H1 (cell line): Measurements from ENCODE around the gene MYLK. TPM values are rescaled to one million over a fixed set of nuclear protein-coding genes. Genes with fewer than 3 reads are reported as not detected.

Source experiments
- CTCF ChIA-PET: fragments of 300-600 bp; sonication (Branson Sonifier 250); formaldehyde crosslinking; loops from one replicate; lab custom pipeline; 2021; ENCODE audit not compliant: partially characterized antibody; lab: Charles Lee
- POLR2A ChIA-PET: fragments of 300-600 bp; sonication (Branson Sonifier 250); formaldehyde crosslinking; loops from one replicate; lab custom pipeline; 2021; ENCODE audit warnings: inconsistent platforms; ENCODE audit not compliant: partially characterized antibody; lab: Charles Lee
- DNase-seq, 2 experiments: peaks; one replicate each; pipeline versions ENCODE4 v3.0.0 to v3.0.0-alpha.2; 2010 to 2022; ENCODE audit warnings: low spot score in 2 of 2, low read depth in 1 of 2, mixed read lengths in 1 of 2
- FAIRE-seq: peaks from 2 replicates; lab custom pipeline; 2011; peaks lifted over from hg19 to GRCh38; lab: Jason Lieb, UNC
- H2AFZ ChIP-seq: 2 replicates; pipeline ENCODE4 v1.8.1; 2012; ENCODE audit warnings: low read length, inconsistent platforms
- H2AK5ac ChIP-seq: 2 replicates; pipeline ENCODE4 v1.6.1; 2013; ENCODE audit warnings: low read depth, low read length
- H2BK120ac ChIP-seq: replicated peaks from 2 replicates; pipeline ENCODE3; 2013; ENCODE audit warnings: low read depth, low read length, inconsistent platforms
- H2BK12ac ChIP-seq: 2 replicates; pipeline ENCODE4 v1.6.1; 2013; ENCODE audit warnings: low read depth, low read length
- H2BK15ac ChIP-seq: 2 replicates; pipeline ENCODE4 v1.6.1; 2013; ENCODE audit warnings: low read length
- H2BK20ac ChIP-seq: 2 replicates; pipeline ENCODE4 v1.6.1; 2013; ENCODE audit warnings: low read length
- H2BK5ac ChIP-seq: 2 replicates; pipeline ENCODE4 v1.6.1; 2013; ENCODE audit warnings: low read depth, low read length
- H3K14ac ChIP-seq: 2 replicates; pipeline ENCODE4 v1.6.1; 2013; ENCODE audit warnings: inconsistent platforms; ENCODE audit not compliant: insufficient read length
- H3K18ac ChIP-seq: 2 replicates; pipeline ENCODE4 v1.6.1; 2013; ENCODE audit warnings: low read length; ENCODE audit errors: extremely low read depth
- H3K23ac ChIP-seq: 2 replicates; pipeline ENCODE4 v1.6.1; 2013; ENCODE audit warnings: inconsistent platforms; ENCODE audit not compliant: insufficient read length
- H3K23me2 ChIP-seq: 2 replicates; pipeline ENCODE4 v1.6.1; 2013; ENCODE audit warnings: low read depth, low read length
- H3K27ac ChIP-seq: 2 replicates; pipeline ENCODE4 v1.6.1; 2011; ENCODE audit warnings: low read depth, low read length, inconsistent platforms
- H3K27me3 ChIP-seq, 4 experiments: replicated peaks in 1 of 4; 1 replicate in 1 of 4; 2 replicates in 3 of 4; pipeline versions ENCODE4 v1.6.1 to v1.8.1; 2011 to 2013; ENCODE audit warnings: low read length in 3 of 4, mild to moderate bottlenecking in 3 of 4, inconsistent platforms in 2 of 4, mixed read lengths in 2 of 4, moderate library complexity in 1 of 4; ENCODE audit not compliant: control insufficient read depth in 3 of 4, insufficient read depth in 3 of 4; ENCODE audit errors: extremely low read depth in 1 of 4
- H3K36me3 ChIP-seq, 4 experiments: 2 replicates each; pipeline versions ENCODE4 v1.6.1 to v1.8.1; 2011 to 2013; ENCODE audit warnings: mild to moderate bottlenecking in 4 of 4, low read length in 3 of 4, moderate library complexity in 2 of 4, control low read depth in 1 of 4, inconsistent platforms in 1 of 4; ENCODE audit not compliant: insufficient read depth in 4 of 4, control insufficient read depth in 2 of 4
- H3K4ac ChIP-seq: replicated peaks from 2 replicates; pipeline ENCODE3; 2013; ENCODE audit warnings: low read length, low read depth, mixed read lengths, inconsistent platforms; ENCODE audit not compliant: insufficient read length
- H3K4me1 ChIP-seq, 4 experiments: replicated peaks in 1 of 4; 1 replicate in 1 of 4; 2 replicates in 3 of 4; pipeline versions ENCODE4 v1.6.1 to v1.8.1; 2011 to 2013; ENCODE audit warnings: low read length in 3 of 4, inconsistent platforms in 2 of 4, mixed read lengths in 1 of 4; ENCODE audit not compliant: insufficient read depth in 4 of 4, control insufficient read depth in 3 of 4
- H3K4me2 ChIP-seq, 2 experiments: 2 replicates each; pipeline versions ENCODE4 v1.6.1 to v1.8.1; 2011 to 2013; ENCODE audit warnings: low read depth in 2 of 2, low read length in 2 of 2, control low read depth in 1 of 2, inconsistent platforms in 1 of 2, mild to moderate bottlenecking in 1 of 2; ENCODE audit not compliant: insufficient read depth in 1 of 2
- H3K4me3 ChIP-seq, 4 experiments: fragments of 200-600, 300-600 bp in 1 of 4; sonication (generic), shearing (Covaris generic), sonication (Bioruptor Twin) in 1 of 4; 2 replicates each; pipeline versions ENCODE4 v1.5.1 to v1.8.1; 2011 to 2016; ENCODE audit warnings: low read length in 4 of 4, low read depth in 3 of 4, control low read depth in 2 of 4, inconsistent platforms in 2 of 4, mild to moderate bottlenecking in 2 of 4, mixed read lengths in 1 of 4, moderate library complexity in 1 of 4; ENCODE audit not compliant: insufficient read depth in 2 of 4; ENCODE audit errors: extremely low read depth in 1 of 4
- H3K56ac ChIP-seq: replicated peaks from 2 replicates; pipeline ENCODE3; 2013; ENCODE audit warnings: low read depth, mild to moderate bottlenecking, mixed read lengths, low read length, inconsistent platforms; ENCODE audit not compliant: insufficient read length
- H3K79me1 ChIP-seq: 2 replicates; pipeline ENCODE4 v1.6.1; 2013; ENCODE audit warnings: low read depth, low read length, control low read depth
- H3K79me2 ChIP-seq, 2 experiments: 2 replicates each; pipeline versions ENCODE4 v1.6.1 to v1.8.1; 2012 to 2013; ENCODE audit warnings: low read length in 2 of 2, mild to moderate bottlenecking in 2 of 2, inconsistent platforms in 1 of 2; ENCODE audit not compliant: insufficient read depth in 2 of 2, control insufficient read depth in 1 of 2
- H3K9ac ChIP-seq, 4 experiments: replicated peaks in 1 of 4; 1 replicate in 1 of 4; 2 replicates in 3 of 4; pipeline versions ENCODE4 v1.6.1 to v1.8.1; 2011 to 2013; ENCODE audit warnings: low read depth in 3 of 4, low read length in 3 of 4, control low read depth in 2 of 4, mild to moderate bottlenecking in 2 of 4, moderate library complexity in 2 of 4, inconsistent platforms in 1 of 4; ENCODE audit errors: extremely low read depth in 1 of 4
- H3K9me3 ChIP-seq, 2 experiments: 2 replicates each; pipeline versions ENCODE4 v1.6.1 to v1.8.1; 2012 to 2013; ENCODE audit warnings: mild to moderate bottlenecking in 2 of 2, moderate library complexity in 2 of 2, control low read depth in 1 of 2, inconsistent platforms in 1 of 2, low read depth in 1 of 2, low read length in 1 of 2, mixed read lengths in 1 of 2; ENCODE audit not compliant: insufficient read depth in 2 of 2
- H4K20me1 ChIP-seq, 2 experiments: replicated peaks in 1 of 2; 2 replicates each; pipeline versions ENCODE3 to v1.8.1; 2011 to 2013; ENCODE audit warnings: inconsistent platforms in 2 of 2, low read length in 2 of 2, mild to moderate bottlenecking in 1 of 2; ENCODE audit not compliant: insufficient read depth in 2 of 2, control insufficient read depth in 1 of 2
- H4K5ac ChIP-seq: 2 replicates; pipeline ENCODE4 v1.6.1; 2013; ENCODE audit warnings: low read length, low read depth, mixed read lengths, inconsistent platforms; ENCODE audit not compliant: insufficient read length
- H4K8ac ChIP-seq: 2 replicates; pipeline ENCODE4 v1.8.0; 2013; ENCODE audit warnings: mild to moderate bottlenecking, moderate library complexity, low read length, inconsistent platforms; ENCODE audit not compliant: insufficient read depth; ENCODE audit errors: extremely low read depth
- H4K91ac ChIP-seq: replicated peaks from 2 replicates; pipeline ENCODE3; 2013; ENCODE audit warnings: low read length, mixed read lengths, inconsistent platforms; ENCODE audit not compliant: insufficient read length
- CTBP2 ChIP-seq: IDR thresholded peaks from 2 replicates; pipeline ENCODE4 v1.7.0; 2011; ENCODE audit warnings: borderline replicate concordance, mild to moderate bottlenecking, moderate library complexity, mixed read lengths, low read length; ENCODE audit not compliant: insufficient read depth, insufficient read length
- KDM4A ChIP-seq: IDR thresholded peaks from one replicate; pipeline ENCODE4 v1.7.1; 2012; ENCODE audit warnings: low read depth, mild to moderate bottlenecking, moderate library complexity, low read length, inconsistent platforms; ENCODE audit not compliant: severe bottlenecking
- WGBS, 2 experiments: shearing (Covaris generic) in 1 of 2; methylation state at CpG; one replicate each; pipeline versions ENCODE4 v1.1.6 to v1.1.7; 2013 to 2015; ENCODE audit warnings: low lambda C conversion rate in 2 of 2, mixed read lengths in 2 of 2, inconsistent platforms in 1 of 2, low coverage in 1 of 2, missing lambda C conversion rate in 1 of 2; ENCODE audit not compliant: insufficient replicate concordance in 2 of 2, insufficient coverage in 1 of 2, insufficient read length in 1 of 2; ENCODE audit errors: extremely low coverage in 1 of 2, missing lambda C conversion rate in 1 of 2; 5-methylcytosine and 5-hydroxymethylcytosine counted together
- polyA plus RNA-seq, 7 experiments: library from polyadenylated mRNA; depleted of rRNA in 3 of 7; stranded (reverse) in 5 of 7; unstranded in 2 of 7; fragments of >200 nt in 5 of 7; fragments of 200-250 nt in 2 of 7; gene quantifications; 1 replicate in 5 of 7; 2 replicates in 1 of 7; 4 replicates in 1 of 7; pipeline versions ENCODE4 v1.2.1 to v1.2.3, GENCODE V29; 2011 to 2013; ENCODE audit warnings: missing spikeins in 2 of 7, mixed read lengths in 2 of 7
- total RNA-seq: library from RNA; stranded (reverse); fragmentation: NEBNext Ultra II Directional; extraction: Animal tissue kit (Norgen Biotek cat#: 25700); gene quantifications from 2 replicates; pipeline ENCODE4 v1.2.1, GENCODE V29; 2021

MYLK gene
- total and polyA plus RNA-seq, 2 of the 8 experiments (the other 6 are each of a cell fraction or from before 2014, with no cell fraction given) = 11.6 to 21.3 TPM

DNA sequence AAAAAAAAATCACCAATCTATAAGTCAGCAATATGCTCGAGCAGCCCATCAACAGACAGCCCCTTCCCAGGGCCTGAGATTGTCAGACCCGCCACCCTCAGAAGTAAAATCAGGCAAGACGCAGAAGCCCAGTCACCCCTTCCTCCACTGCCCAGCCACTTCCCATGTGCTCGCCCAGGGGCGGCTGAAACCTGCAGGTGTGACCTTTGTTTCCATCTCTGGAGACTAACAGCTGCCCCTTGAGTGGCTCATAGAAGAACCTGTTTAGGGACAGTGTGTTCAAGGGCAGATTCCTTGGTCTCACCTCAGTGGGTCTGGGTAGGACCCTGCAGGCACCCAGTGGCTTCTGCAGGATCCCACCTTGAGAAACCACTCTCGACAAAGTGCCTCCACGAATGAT lies 105.6 kb downstream of the MYLK start:
- Histone ChIP-seq H2AK5ac (no peak overlapping the region), H3K4me1 (no peaks in the 10 kb centered on the region), H2BK120ac (no peak overlapping the region), H3K4me3 (no peak overlapping the region), H3K27me3 (no peaks in the 10 kb centered on the region), H4K5ac (no peak overlapping the region), H2BK15ac (no peak overlapping the region), H4K91ac (no peak overlapping the region), H3K23ac (no peak overlapping the region), H2AFZ (no peak overlapping the region), H4K8ac (no peak overlapping the region), H2BK12ac (no peak overlapping the region), H2BK20ac (no peak overlapping the region), H3K14ac (no peak overlapping the region)
- POLR2A ChIA-PET = interaction anchor here (0.6 kb wide), 1 partner anchor 1817 kb away, joined by 3 read pairs; no protein-coding TSS in a partner anchor
- WGBS, 2 experiments = 84% methylated on average over 6 of the region's 7 CpGs; no CpG with 5 or more reads in 1 of the 2 experiments
- FAIRE-seq = no peak
- no peak for TF ChIP-seq KDM4A
- no peak for TF ChIP-seq CTBP2
- TF ChIP-seq, all 59 proteins: peak for 0
- no peak overlapping the region for H3K4ac ChIP-seq
- H3K18ac ChIP-seq = no peak overlapping the region
- no peak overlapping the region for H3K56ac ChIP-seq
- H4K20me1 ChIP-seq = no peaks in the 10 kb centered on the region
- CTCF ChIA-PET = interaction anchor here (1.0 to 1.5 kb wide), 4 partner anchors 19 to 137 kb away, joined by 3 read pairs; no protein-coding TSS in a partner anchor
- H3K79me2 ChIP-seq = no peaks in the 10 kb centered on the region
- H3K23me2 ChIP-seq = no peaks in the 10 kb centered on the region
- H3K36me3 ChIP-seq = no peaks in the 10 kb centered on the region
- no peaks in the 10 kb centered on the region for H3K9me3 ChIP-seq
- no peak overlapping the region for H2BK5ac ChIP-seq
- no peak for DNase-seq
- H3K4me2 ChIP-seq = no peak overlapping the region
- no peak overlapping the region for H3K9ac ChIP-seq
- H3K27ac ChIP-seq = no peak overlapping the region
- no peaks in the 10 kb centered on the region for H3K79me1 ChIP-seq
